Panc1 (cell line): ENCODE data around the gene MSI2. TPM values are rescaled to one million over a fixed set of nuclear protein-coding genes. Genes with fewer than 3 reads are reported as not detected.

Experiments used
- ATAC-seq: fragments of 200-7000 bp; cut with Tn5 transposase; 2 replicates; pipeline ENCODE4 v1.9.1; 2020; ENCODE audit warnings: mild to moderate bottlenecking, moderate library complexity
- BruUV-seq: library from RNA; stranded (reverse); fragments of 400-500 nt; replicated peaks from 2 replicates; lab custom pipeline; 2021; lab: Mats Ljungman, UMichigan
- CTCF ChIA-PET: fragments of 300-600 bp; sonication (Branson Sonifier 250); formaldehyde crosslinking; loops from one replicate; lab custom pipeline; 2022; ENCODE audit warnings: antibody characterized with exemption; lab: Charles Lee
- POLR2A ChIA-PET: fragments of 300-600 bp; sonication (Branson Sonifier 250); formaldehyde crosslinking; loops from one replicate; lab custom pipeline; 2022; ENCODE audit warnings: antibody characterized with exemption; lab: Charles Lee
- DNase-seq: peaks from one replicate; pipeline ENCODE4 v3.0.0-alpha.2; 2010; ENCODE audit warnings: low read depth, low spot score
- H3K27ac ChIP-seq: 2 replicates; pipeline ENCODE4 v1.5.1; 2011; ENCODE audit warnings: mild to moderate bottlenecking, low read length, inconsistent platforms
- H3K27me3 ChIP-seq: fragments of 200-500 bp; sonication (Bioruptor generic); 2 replicates; pipeline ENCODE4 v1.6.0; 2014; ENCODE audit warnings: low read length, inconsistent platforms; ENCODE audit not compliant: control insufficient read depth, insufficient read depth
- H3K36me3 ChIP-seq: fragments of 200-500 bp; sonication (Bioruptor generic); 2 replicates; pipeline ENCODE4 v1.5.1; 2014; ENCODE audit warnings: inconsistent platforms, mild to moderate bottlenecking, low read length, moderate library complexity; ENCODE audit not compliant: control insufficient read depth, insufficient read depth
- H3K4me1 ChIP-seq: 2 replicates; pipeline ENCODE4 v1.5.1; 2011; ENCODE audit warnings: inconsistent platforms, mild to moderate bottlenecking, low read length, moderate library complexity; ENCODE audit not compliant: control insufficient read depth, insufficient read depth
- H3K4me3 ChIP-seq, 2 experiments: 2 replicates each; pipeline ENCODE4 v1.5.1; 2011 to 2012; ENCODE audit warnings: low read depth in 2 of 2, low read length in 2 of 2, mild to moderate bottlenecking in 2 of 2, inconsistent platforms in 1 of 2, moderate library complexity in 1 of 2
- H3K9me3 ChIP-seq: fragments of 200-500 bp; sonication (Bioruptor generic); 2 replicates; pipeline ENCODE4 v1.5.1; 2014; ENCODE audit warnings: low read depth, mild to moderate bottlenecking, inconsistent platforms, low read length, moderate library complexity; ENCODE audit not compliant: control insufficient read depth, insufficient read depth
- CTCF ChIP-seq: fragments of 450-650 bp; IDR thresholded peaks from 2 replicates; pipeline ENCODE4 v1.5.1; 2017; ENCODE audit warnings: mild to moderate bottlenecking
- POLR2AphosphoS5 ChIP-seq: IDR thresholded peaks from 2 replicates; pipeline ENCODE4 v1.6.1; 2012; ENCODE audit warnings: mild to moderate bottlenecking, low read depth, low read length, moderate library complexity
- REST ChIP-seq, 2 experiments: IDR thresholded peaks; 2 replicates each; pipeline ENCODE4 v1.6.1; 2011 to 2012; ENCODE audit warnings: low read depth in 2 of 2, control low read depth in 1 of 2, low read length in 1 of 2, mild to moderate bottlenecking in 1 of 2, moderate library complexity in 1 of 2; ENCODE audit not compliant: insufficient read depth in 1 of 2
- SIN3A ChIP-seq: IDR thresholded peaks from 2 replicates; pipeline ENCODE4 v1.6.1; 2012; ENCODE audit warnings: low read depth, mild to moderate bottlenecking, low read length, moderate library complexity, borderline replicate concordance; ENCODE audit not compliant: insufficient read depth
- TCF7L2 ChIP-seq: IDR thresholded peaks from 2 replicates; pipeline ENCODE4 v1.6.1; 2011; ENCODE audit warnings: mild to moderate bottlenecking, low read depth, low read length, inconsistent platforms
- in situ Hi-C: cut with HindIII; loops from 2 replicates; pipeline ENCODE4 v1.10.0; 2016; ENCODE audit warnings: low sequenced_read_pairs, low pct_unique_long_range_greater_than_20kb
- intact Hi-C: fragments of 100-400 bp; cut with micrococcal nuclease; formaldehyde crosslinking; loops from one replicate; pipeline ENCODE4 v1.10.0; 2022; ENCODE audit not compliant: unreplicated experiment
- total RNA-seq: library from RNA; stranded (reverse); gene quantifications from one replicate; pipeline ENCODE4 v1.2.1, GENCODE V29; 2021; ENCODE audit not compliant: unreplicated experiment

MSI2 gene
- total RNA-seq, 1 experiment from 2014 or later: 38.5 TPM

GRCh38 chr17:57630736-57631135, 374.4 kb downstream of the MSI2 start:
- POLR2A ChIA-PET: no interaction called here
- Histone ChIP-seq H3K36me3 (no peaks in the 10 kb centered on the region), H3K4me1 (no peaks in the 10 kb centered on the region), H3K9me3 (no peaks in the 10 kb centered on the region), H3K27me3 (no peaks in the 10 kb centered on the region), H3K4me3 (no peak overlapping the region), H3K27ac (no peak overlapping the region)
- intact Hi-C loops (no loop called here), in situ Hi-C loops (no loop called here)
- no TSS peak for BruUV-seq
- ATAC-seq: no peak
- CTCF ChIA-PET: no interaction called here
- TF ChIP-seq SIN3A: no peak
- TF ChIP-seq REST (IDR thresholded peaks at IDR 0.05; ENCODE audit: insufficient read depth in 1 of 2, low read depth in 2 of 2, low read length in 1 of 2): no peak
- no peak for TF ChIP-seq TCF7L2
- no peak for TF ChIP-seq CTCF
- no peak for TF ChIP-seq POLR2AphosphoS5
- no peak for DNase-seq

- Histone ChIP-seq H3K36me3 (no peaks in the 10 kb centered on the region), H3K27ac (no peak overlapping the region), H3K4me3 (no peak overlapping the region), H3K27me3 (no peaks in the 10 kb centered on the region), H3K4me1 (no peaks in the 10 kb centered on the region), H3K9me3 (no peaks in the 10 kb centered on the region)
- DNase-seq (no peak), ATAC-seq (no peak)
- intact Hi-C loops: no loop called here
- in situ Hi-C loops: no loop called here
- ChIA-PET POLR2A (no interaction called here), CTCF (no interaction called here)
- BruUV-seq: no TSS peak
- no peak for TF ChIP-seq POLR2AphosphoS5
- no peak for TF ChIP-seq REST (IDR thresholded peaks at IDR 0.05; ENCODE audit: insufficient read depth in 1 of 2, low read depth in 2 of 2, low read length in 1 of 2)
- no peak for TF ChIP-seq CTCF
- no peak for TF ChIP-seq TCF7L2
These were observed 375.5 kb downstream of the MSI2 start for GRCh38 chr17:57631871-57632270.
